Stimulated activated CD4-positive, alpha-beta T cell treated with anti-CD3 and anti-CD28 coated beads, Interleukin-4, amount 100 ng/mL, for 24 hours (primary cell): ENCODE results near the gene MYL9.
"Not testable (repeated sequence)": the region's sequence is repeated elsewhere in the genome, so short reads cannot be mapped to it uniquely, and the experiment has no call there.

Experiments used
- DNase-seq: peaks from one replicate; pipeline ENCODE4 v3.0.0-alpha.2; 2020

The MYL9 gene

DNA sequence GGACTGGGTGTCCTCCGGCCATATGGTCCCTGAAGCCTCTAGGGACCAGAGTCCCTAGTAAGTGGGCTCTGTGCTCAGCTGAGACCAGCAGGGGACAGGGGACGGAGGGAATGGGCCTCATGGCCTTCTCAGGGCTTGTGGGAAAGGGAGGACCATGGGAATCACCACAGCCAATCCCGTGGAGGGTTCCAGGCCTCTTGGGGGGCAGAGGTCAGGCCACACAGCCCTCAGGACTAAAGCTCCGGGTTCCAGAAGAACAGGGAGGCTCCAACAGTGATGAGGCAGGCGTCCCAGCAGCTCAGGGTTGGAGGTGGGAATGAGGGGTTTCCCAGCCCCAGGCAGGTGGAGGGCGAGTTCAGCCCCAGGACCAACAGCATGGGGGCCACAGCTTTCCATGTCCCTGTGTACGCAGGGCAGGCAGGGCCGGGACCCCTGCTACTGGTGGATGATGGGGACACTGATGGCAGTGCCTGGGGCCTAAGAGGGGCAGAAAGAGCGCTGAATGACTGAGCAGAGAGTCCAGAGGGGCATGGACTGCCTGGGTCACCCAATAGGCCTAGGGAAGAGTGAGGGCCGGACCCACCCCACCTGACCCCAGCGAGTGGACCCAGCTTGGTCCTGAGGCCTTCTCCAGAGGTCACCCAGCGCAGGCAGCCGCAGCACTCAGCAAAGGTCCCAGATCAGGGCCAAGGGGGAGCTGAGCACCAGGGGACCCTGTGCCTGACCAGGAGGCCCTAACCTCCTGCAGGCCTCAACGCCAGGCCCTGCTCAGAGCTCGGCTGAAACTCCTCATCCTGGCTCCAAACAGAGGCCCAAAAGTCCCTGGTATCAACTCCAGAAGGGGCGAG, 8.8 kb downstream of the MYL9 start:
- DNase-seq, result no peak

DNA sequence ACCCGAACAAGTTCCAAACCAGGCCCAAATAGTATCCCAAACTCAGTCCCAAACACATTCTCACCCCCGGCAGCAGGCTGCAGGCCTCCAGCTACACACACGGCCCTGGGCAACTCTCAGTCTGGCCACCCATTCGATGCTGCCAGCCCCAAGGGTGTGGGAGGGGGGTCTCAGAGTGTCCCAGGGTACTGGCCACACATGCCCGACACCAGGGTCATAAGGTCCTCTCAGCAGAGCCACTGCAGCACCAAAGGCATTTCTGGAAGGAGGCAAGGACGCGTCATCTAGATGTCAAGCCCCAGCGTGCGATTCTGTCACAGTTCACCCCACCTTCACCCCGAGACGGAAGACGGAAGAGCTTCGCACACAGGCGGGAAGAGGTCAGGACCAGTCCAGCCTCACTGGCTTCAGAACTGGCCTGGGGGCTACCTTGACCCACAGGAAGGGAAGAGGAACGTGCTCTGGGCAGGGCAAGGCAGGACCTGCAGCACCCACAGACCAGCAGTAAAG, 9.5 kb downstream of the MYL9 start:
- no peak for DNase-seq

DNA sequence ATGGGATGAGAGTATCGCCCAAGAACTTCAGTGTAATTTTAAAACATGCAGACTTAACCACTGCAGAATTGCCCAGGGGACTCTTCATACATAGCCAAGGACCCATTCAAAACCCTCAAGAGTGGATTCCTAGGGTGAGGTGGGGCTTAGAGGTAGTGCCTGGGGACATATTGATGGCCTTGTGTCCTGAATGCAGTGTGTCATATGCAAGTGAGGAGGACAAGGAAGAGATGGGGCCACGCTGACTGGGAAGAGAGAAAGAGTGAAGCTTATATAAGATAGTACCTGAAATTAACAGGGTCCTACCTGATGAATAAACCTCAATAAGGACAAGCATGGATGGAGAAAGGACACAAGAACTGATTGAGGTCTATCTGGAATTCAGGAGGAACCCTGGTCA, 13.9 kb downstream of the MYL9 start:
- no peak for DNase-seq

DNA sequence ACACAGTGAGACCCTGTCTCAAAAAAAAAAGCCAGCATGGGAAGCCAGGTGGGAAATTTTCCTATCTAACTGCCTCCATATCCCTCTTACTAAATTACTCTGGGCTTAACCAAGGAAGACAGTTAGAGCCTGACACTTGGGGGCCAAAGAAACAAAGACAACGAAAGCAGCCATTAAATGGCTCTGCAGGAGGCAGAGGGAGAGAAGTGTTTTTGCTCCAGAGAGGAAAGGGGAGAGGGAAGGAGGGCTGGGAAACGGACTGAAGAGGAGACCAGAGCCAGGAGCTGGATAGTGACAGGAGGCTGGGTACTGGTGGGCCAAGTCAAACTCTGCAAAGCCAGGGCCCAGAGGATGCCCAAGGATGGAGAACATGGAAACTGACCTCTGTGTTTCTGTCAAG, 21.4 kb downstream of the MYL9 start:
- DNase-seq, result no peak

DNA sequence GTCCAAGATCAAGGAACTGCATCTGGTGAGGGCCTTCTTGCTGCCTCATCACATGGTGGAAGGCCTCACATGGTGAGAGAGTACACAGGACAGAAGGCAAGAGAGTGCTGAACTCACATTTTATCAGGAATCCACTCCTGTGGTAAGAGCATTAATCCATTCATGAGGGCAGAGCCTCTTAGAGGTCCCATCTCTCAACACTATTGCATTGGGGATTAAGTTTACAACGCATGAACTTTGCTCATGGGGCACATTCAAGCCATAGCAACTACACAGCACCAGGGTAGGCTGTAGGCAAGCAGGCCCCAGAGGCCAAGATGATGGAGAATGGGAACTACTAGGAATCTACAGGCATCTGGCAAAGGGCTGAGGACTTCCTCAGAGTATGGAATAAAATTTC, 22.1 kb downstream of the MYL9 start:
- no peak for DNase-seq

DNA sequence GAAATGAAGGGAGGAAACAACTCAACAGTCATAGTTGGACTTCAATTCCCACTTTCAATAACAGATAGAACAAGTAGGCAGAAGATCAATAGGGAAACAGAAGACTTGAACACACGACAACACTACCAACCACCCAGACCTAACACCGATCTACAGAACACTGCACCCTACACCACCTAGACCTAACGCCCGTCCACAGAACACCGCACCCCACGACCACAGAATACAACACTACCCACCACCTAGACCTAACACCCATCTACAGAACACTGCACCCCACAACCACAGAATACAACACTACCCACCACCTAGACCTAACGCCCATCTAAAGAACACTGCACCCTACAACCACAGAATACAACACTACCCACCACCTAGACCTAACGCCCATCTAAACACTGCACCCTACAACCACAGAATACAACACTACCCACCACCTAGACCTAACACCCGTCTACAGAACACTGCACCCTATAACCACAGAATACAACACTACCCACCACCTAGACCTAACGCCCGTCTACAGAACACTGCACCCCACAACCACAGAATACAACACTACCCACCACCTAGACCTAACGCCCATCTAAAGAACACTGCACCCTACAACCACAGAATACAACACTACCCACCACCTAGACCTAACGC, 22.9 kb downstream of the MYL9 start:
- DNase-seq, result not testable (repeated sequence)

DNA sequence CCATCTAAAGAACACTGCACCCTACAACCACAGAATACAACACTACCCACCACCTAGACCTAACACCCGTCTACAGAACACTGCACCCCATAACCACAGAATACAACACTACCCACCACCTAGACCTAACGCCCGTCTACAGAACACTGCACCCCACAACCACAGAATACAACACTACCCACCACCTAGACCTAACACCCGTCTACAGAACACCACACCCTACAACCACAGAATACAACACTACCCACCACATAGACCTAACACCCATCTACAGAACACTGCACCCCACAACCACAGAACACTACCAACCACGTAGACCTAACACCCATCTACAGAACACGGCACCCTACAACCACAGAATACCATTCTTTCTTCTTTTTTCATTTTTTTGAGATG, 23.4 kb downstream of the MYL9 start:
- DNase-seq, result not testable (repeated sequence)

DNA sequence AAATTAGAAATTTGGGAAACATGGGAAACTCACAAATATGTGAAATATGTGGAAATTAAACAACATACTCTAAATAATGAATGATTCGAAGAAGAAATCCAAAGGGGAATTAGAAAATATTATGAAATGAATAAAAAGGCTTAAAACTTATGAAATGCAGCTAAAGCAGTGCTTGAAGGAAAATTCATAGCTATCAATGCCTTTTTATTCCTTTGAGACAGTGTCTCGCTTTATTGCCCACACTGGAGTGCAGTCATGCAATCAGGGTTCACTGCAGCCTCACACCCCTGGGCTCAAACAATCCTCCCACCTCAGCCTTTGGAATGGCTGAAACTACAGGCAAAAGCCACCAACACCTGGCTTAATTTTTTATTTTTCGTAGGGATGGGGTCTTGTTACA, 24.2 kb downstream of the MYL9 start:
- no peak for DNase-seq

DNA sequence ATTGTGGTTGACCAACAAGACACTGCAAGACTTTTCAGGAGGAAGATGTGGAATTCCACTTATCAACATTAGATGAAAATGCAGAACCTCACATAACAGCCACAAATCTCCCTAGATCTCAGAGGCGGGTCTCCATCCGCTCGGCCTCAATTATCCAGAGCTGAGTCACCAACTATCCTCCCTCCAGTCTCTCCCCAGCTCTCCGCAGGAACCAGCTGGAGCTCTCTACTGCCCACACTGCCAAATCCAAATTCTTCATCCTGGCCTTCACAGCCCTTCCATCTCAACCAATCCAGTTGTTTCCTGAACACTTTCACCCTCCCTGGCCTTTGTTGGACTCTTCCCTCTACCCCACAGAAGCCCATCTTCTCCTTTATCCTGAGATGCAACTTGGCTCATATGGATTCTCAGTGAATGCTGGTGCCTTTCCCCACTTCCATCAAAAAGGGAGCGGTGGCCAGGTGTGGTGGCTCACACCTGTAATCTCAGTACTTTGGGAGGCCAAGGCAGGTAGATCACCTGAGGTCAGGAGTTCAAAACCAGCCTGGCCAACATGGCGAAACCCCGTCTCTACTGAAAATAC, 28.6 kb downstream of the MYL9 start:
- no peak for DNase-seq

DNA sequence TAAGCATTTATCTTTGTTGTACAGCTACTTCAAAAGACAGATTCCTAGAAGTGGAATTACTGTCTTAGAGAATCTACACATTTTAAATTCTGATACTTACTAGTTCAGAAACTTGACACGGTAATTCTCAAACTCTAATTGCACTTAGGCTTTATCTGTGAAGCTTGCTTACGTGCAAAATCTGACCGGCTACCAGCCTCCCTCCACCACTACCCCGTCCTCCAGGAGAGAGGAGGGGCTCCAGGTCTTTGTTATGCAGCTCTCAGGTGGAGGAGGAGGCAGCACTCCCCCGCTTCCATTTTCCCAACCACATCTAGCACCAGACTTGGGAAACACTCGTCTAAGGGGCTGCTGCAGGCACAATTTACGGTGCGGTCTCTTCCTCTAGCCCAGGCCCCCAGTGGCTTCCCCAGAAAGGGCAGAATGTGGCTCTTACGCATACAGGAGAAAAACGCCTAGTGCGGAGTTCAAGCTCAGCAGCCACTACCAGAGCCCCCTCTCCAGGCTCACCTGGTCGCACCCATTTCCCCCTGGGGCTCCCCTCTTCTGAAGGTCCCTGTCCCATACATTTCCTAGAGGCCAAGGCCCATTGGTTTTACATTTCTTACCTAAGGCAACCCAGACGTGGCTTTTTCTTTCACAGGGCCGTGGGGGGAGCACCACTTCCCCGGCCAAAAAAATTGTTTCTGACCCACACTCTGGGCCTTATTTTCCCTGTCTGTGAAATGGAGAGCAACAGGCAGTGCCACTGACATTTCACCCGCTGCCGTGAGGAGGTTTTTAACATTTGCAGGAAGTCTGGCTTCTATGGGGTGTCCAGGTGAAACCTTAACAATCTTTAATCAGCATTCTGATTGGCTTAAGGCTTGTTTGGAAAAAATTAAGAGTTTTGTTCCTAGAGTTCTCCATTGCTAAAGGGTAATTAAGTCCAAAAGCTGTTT, 30.5 kb downstream of the MYL9 start:
- DNase-seq, result no peak

DNA sequence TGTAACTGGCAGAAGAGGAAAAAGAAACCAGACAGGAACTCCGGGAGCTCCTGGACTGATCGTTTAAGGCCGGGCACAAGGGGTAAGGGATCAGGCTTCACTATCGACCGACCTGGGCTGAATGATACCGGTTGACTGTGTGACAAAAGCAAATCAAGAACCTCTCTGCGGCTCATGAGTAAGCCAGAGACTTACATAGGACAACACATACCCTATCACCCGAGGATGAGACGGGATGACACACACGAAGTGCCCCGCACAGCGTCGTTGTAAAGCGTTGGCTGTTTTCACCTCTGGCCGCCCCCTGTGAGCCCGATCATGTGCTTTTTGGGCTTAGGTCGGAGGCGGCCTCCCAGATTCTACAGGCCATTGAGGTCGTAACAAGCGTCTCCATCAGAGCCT, 31.4 kb downstream of the MYL9 start:
- peak; percentile 82 for DNase-seq

DNA sequence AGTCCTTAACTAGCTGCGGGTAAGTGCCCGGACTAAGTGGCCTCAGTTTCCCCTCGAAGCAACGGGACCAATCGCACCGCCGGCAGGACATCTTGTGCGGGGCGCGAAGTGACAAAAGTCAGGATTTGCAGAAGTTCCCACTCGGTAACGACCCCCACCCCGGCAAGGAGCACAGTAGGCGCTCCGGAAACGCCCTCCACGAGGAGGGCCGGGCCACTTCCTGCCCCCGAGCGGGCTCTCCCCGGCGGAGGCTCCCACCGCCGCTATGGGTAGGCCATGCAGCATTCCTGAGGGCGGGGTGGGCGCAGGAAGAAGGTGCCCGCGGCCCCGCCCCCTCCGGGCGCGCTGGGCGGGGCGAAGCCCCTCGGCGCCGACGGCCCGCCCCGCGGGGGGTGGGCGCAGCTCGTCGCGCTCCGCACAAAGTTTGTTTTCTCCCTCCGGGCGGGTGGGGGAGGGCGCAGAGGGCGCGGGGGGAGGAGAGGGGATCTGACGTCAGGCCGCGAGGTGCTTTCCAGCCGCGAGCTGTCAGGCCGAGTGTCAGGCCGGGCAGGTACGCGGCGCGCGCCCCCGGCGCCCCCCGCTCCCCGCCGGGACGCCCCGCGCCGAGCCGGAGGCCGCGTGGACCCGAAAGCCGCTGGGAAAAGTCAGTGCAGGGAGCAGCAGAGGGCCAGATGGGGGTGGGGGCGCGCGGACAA, 31.9 kb downstream of the MYL9 start, which contains the start of gene TGIF2:
Gene TGIF2 (plus strand): TSS at position 495 of the 695 bp plus-strand sequence. CDS start 5,178 bp downstream, outside the sequence.
- DNase-seq, result peak; percentile 86

DNA sequence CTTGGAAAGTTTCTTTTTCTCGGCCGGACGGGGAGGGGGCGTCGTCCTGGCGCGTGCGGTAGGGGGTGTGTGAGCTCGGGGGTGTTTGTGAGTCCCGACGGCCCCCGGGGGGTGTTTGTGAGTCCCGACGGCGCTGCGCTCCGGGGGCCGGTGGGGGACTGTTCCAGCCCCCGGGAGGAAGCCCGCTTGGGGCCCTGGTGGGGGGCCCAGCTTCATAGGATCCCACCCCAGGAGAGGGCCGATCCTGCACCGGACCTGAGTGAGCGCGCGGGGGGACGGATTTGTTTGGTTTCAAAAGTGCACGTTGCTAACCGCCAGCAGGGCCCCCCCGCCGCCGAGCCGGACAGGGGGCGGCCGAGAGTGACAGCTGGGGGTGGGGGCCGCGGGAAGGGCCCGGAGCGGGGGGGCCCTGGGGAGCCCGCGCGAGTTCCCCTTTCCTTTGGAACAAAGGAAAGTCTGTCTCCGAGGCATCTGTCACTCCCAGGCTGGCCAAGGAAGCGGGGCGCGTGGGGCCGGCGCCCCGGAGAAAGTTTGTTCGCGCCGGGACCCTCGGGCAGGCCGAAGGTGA, 32.6 kb downstream of the MYL9 start:
- peak; percentile 32 for DNase-seq

DNA sequence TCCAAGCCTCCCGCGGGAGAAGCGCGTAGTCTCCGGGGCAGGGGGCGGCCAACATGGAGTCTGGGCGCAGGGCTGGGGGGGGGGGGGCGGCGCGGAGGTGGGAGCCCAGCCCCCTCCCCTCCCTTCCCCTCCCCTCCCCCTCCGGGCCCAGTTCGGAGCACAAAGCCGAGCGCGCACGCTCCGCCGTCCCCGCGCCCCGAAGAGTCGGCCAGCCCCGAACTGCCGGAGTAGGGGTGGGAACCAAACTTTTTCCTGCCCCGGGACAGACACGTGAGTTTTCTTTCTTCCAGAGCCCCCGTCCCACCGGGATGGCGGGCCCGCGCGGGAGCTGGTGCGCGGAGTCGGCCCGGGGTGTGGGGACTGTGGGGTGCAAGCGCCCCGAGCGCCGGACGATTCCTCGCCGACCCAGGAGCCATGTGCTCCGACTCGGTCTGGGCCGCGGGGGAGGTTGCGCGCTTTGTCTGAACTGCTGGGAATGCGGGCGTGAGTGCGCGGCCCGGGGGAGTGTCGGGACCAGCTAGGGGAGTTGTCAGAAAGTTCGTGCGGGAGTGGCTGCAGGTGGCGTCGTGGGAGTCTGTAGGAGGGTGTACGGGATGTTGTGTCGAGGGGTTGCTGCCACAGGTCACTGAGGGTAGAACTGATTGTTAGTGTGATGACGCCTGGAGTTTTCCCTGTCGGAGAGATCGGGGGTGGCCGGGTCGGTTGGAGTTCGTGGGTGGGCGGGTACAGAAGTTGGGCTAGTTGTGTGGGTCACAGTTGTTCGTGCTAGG, 33.2 kb downstream of the MYL9 start:
- DNase-seq, result peak; percentile 53

DNA sequence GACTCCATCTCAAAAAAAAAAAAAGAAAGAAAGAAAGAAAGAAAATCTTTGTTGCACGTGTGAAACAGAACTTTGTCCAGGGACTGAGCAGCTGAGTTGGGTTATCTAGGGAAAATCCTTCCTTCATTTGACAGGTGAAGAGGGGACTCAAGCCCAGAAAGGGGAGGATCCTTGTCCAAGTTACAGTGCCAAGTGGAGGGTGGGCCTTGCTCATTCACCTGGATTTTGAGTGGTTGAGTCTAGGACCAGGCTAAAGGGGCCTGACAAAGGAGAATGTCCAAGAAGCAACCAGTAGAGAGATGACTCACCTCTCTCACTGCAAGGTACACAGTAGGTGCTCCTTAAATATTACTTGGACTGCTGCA, 34.7 kb downstream of the MYL9 start:
- no peak for DNase-seq

DNA sequence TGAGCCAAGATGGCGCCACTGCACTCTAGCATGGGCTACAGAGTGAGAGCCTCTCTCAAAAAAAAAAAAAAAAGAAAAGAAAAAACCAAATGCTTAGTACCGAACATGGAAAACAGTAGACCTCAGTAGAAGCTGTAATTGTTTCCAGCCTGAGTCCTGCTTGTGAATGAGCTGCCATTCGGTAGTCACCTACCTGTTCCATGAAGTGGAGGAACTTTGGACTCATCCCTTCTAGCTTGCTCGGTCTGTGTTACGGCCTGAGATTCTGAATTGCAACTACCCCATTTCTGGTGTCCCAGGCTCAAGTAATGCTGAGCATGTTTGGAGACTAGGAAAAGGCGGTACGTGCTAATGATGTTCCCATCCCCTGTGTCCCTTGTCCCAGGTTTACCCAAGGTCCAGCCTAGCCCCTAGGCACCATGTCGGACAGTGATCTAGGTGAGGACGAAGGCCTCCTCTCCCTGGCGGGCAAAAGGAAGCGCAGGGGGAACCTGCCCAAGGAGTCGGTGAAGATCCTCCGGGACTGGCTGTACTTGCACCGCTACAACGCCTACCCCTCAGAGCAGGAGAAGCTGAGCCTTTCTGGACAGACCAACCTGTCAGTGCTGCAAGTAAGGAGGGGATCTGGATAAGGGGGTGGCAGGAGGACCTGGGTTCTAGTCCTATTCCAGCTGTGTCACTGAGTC, 37.2 kb downstream of the MYL9 start:
- DNase-seq, result no peak

DNA sequence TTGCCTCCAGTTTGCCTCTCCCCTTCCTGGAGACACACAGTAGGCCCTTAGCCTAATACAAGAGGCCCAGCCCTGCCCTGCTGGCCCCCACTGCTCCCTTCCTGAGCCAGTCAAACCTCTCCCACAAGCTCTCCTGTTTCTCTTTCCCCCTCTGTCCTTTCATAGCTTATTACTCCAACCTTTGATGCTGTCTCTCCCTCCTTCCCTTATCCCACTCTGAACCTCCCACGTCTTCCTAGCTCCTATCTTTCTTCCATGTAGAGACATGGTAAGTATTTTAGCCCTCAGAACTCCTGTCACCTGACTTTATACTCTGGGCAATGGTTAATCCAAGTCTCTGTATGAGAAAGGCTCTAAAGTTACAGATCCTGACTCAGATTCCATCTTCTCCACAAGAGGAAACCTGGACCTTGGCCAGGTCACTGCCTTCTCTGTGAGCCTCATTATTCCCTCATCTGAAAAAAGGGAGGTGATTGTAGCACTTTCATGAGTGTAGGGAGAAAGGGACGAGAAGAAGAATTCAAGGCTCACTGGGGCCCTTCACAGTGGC, 38.8 kb downstream of the MYL9 start:
- DNase-seq, result no peak

DNA sequence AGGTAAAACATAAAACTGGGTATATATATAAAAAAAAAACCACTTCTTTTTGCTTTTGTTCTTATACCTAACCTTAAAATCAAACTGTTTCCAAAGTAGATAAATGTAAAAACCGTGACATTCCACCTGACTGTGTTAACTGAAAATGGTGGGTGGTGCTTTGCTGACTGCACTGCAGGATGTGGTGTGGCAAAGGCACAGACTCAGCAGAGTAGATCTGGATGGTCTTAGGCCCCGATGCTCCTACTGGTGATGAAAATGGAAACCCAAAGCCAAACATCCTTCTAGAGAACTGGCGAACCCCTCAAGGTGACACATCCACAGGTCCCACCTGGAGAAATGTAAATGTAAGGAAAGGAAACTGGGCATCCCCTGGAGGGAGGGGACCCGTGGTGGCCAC, 41.0 kb downstream of the MYL9 start:
- peak; percentile 11 for DNase-seq

DNA sequence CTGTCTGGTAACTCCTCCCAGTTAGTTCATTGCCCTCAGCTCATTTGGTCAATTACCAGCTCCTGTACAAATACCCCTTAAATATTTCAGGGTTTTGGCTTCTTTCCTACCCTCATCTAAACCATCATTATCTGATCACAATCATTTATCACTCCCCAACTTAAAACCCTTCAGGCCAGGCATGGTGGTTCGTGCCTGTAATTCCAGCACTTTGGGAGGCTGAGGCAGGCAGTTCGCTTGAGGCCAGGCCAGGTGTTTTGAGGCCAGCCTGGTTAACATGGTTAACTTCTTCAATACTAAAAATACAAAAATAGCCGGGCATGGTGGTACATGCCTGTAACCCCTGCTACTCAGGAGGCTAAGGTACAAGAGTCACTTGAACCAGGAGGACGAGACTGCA, 41.5 kb downstream of the MYL9 start:
- DNase-seq, result no peak

DNA sequence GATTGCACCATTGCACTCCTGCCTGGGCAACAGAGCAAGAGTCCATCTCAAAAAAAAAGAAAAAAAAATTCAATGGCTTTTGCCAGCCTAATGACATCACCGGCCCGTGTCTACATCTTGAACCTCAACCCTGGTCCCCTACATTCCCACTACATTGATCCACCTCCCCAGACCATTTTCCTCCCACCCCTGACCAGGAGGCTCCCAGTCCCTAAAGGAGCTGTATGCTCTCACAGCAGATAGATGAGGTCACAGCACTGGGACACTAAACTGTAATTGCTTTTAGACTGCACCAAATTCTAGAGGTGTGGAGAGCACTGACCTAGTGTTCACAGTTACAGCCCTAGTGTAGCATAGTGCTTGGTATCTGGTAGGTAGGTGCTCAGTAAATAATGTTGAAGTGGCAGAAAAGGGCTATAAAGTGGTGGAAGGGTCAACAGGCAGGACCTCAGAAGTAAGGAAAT, 42.7 kb downstream of the MYL9 start:
- DNase-seq, result no peak
